Measurements from ENCODE around the gene UGT1A3.
"Not testable (repeated sequence)": the region's sequence is repeated elsewhere in the genome, so short reads cannot be mapped to it uniquely, and the experiment has no call there.

Gene UGT1A3

GRCh38 chr2:233728723-233729301, at the start of gene UGT1A3:
TSS of gene UGT1A3 (plus strand) at chr2:233729042. CDS start at chr2:233729127, 85 bp downstream.
- in situ Hi-C loops (cut with HindIII; ENCODE audit: low sequenced_read_pairs) = no loop called here

GRCh38 chr2:233679196-233679595, 49.6 kb upstream of the UGT1A3 start:
- in situ Hi-C loops (cut with HindIII; ENCODE audit: low sequenced_read_pairs) = no loop called here

GRCh38 chr2:233680361-233681045, 48.3 kb upstream of the UGT1A3 start:
- in situ Hi-C loops (cut with HindIII; ENCODE audit: low sequenced_read_pairs) = no loop called here

- in situ Hi-C loops (cut with HindIII; ENCODE audit: low sequenced_read_pairs) = no loop called here
Measured at GRCh38 chr2:233681521-233682099, 47.2 kb upstream of the UGT1A3 start, which contains the start of gene UGT1A7. TSS of gene UGT1A7 (plus strand) at chr2:233681901. CDS start at chr2:233681938, 37 bp downstream.

GRCh38 chr2:233684640-233685039, 44.2 kb upstream of the UGT1A3 start:
- in situ Hi-C loops (cut with HindIII; ENCODE audit: low sequenced_read_pairs) = no loop called here

- in situ Hi-C loops (cut with HindIII; ENCODE audit: low sequenced_read_pairs) = no loop called here
Measured at GRCh38 chr2:233686928-233687327, 41.9 kb upstream of the UGT1A3 start.

GRCh38 chr2:233688341-233688740, 40.5 kb upstream of the UGT1A3 start:
- in situ Hi-C loops (cut with HindIII; ENCODE audit: low sequenced_read_pairs) = no loop called here

GRCh38 chr2:233689031-233689430, 39.8 kb upstream of the UGT1A3 start:
- in situ Hi-C loops (cut with HindIII; ENCODE audit: low sequenced_read_pairs) = no loop called here

GRCh38 chr2:233689501-233689900, 39.3 kb upstream of the UGT1A3 start:
- in situ Hi-C loops (cut with HindIII; ENCODE audit: low sequenced_read_pairs) = no loop called here

- in situ Hi-C loops (cut with HindIII; ENCODE audit: low sequenced_read_pairs) = no loop called here
Measured at GRCh38 chr2:233690444-233690843, 38.4 kb upstream of the UGT1A3 start.

- in situ Hi-C loops (cut with HindIII; ENCODE audit: low sequenced_read_pairs) = no loop called here
Measured at GRCh38 chr2:233691443-233692433, 37.1 kb upstream of the UGT1A3 start.

- in situ Hi-C loops (cut with HindIII; ENCODE audit: low sequenced_read_pairs) = no loop called here
Measured at GRCh38 chr2:233692648-233693047, 36.2 kb upstream of the UGT1A3 start, which contains the start of gene UGT1A6. TSS of gene UGT1A6 (plus strand) at chr2:233692890. CDS start at chr2:233693005, 115 bp downstream.

- in situ Hi-C loops (cut with HindIII; ENCODE audit: low sequenced_read_pairs) = no loop called here
Measured at GRCh38 chr2:233693963-233694362, 34.9 kb upstream of the UGT1A3 start.

GRCh38 chr2:233698740-233699139, 30.1 kb upstream of the UGT1A3 start:
- in situ Hi-C loops (cut with HindIII; ENCODE audit: low sequenced_read_pairs) = no loop called here

- in situ Hi-C loops (cut with HindIII; ENCODE audit: low sequenced_read_pairs) = no loop called here
Measured at GRCh38 chr2:233699424-233700027, 29.3 kb upstream of the UGT1A3 start.

GRCh38 chr2:233700028-233700635, 28.7 kb upstream of the UGT1A3 start:
- in situ Hi-C loops (cut with HindIII; ENCODE audit: low sequenced_read_pairs) = no loop called here

GRCh38 chr2:233700842-233701241, 28.0 kb upstream of the UGT1A3 start:
- in situ Hi-C loops (cut with HindIII; ENCODE audit: low sequenced_read_pairs) = not testable (repeated sequence)

GRCh38 chr2:233702238-233702637, 26.6 kb upstream of the UGT1A3 start:
- in situ Hi-C loops (cut with HindIII; ENCODE audit: low sequenced_read_pairs) = no loop called here

- in situ Hi-C loops (cut with HindIII; ENCODE audit: low sequenced_read_pairs) = no loop called here
Measured at GRCh38 chr2:233705911-233706506, 22.8 kb upstream of the UGT1A3 start.

- in situ Hi-C loops (cut with HindIII; ENCODE audit: low sequenced_read_pairs) = no loop called here
Measured at GRCh38 chr2:233706720-233707119, 22.1 kb upstream of the UGT1A3 start.

Data from DLD1 (cell line).